Common myeloid progenitor, CD34-positive (primary cell): ENCODE data around the gene CRTC3.

Experiments used
- CTCF ChIA-PET: fragments of 350-600 bp; sonication (Branson Sonifier 250); formaldehyde crosslinking; loops from one replicate; lab custom pipeline; 2021; ENCODE audit warnings: antibody characterized with exemption; lab: Charles Lee
- POLR2A ChIA-PET: fragments of 350-600 bp; sonication (Branson Sonifier 250); formaldehyde crosslinking; loops from one replicate; lab custom pipeline; 2021; ENCODE audit warnings: antibody characterized with exemption; lab: Charles Lee
- DNase-seq, 3 donors: peaks; one replicate each; pipeline versions ENCODE4 v3.0.0 to v3.0.0-alpha.2; 2013
- H3K27ac ChIP-seq, 2 experiments: 1 replicate in 1 of 2; 2 replicates in 1 of 2; pipeline ENCODE4 v1.7.0; 2013; ENCODE audit warnings: inconsistent platforms in 2 of 2, low read length in 2 of 2, mild to moderate bottlenecking in 2 of 2, low read depth in 1 of 2, moderate library complexity in 1 of 2; ENCODE audit not compliant: severe bottlenecking in 2 of 2, insufficient read depth in 1 of 2, poor library complexity in 1 of 2
- H3K27me3 ChIP-seq, 5 experiments: replicated peaks in 2 of 5; 1 replicate in 3 of 5; 2 replicates in 2 of 5; pipeline versions ENCODE4 v1.6.1 to v1.7.0; 2013; ENCODE audit warnings: low read length in 4 of 5, mild to moderate bottlenecking in 2 of 5, moderate library complexity in 2 of 5, inconsistent platforms in 1 of 5; ENCODE audit not compliant: insufficient read depth in 5 of 5, control insufficient read depth in 4 of 5
- H3K36me3 ChIP-seq, 4 experiments: 1 replicate in 2 of 4; 2 replicates in 2 of 4; pipeline versions ENCODE4 v1.6.1 to v1.7.0; 2013; ENCODE audit warnings: low read length in 3 of 4, control low read depth in 1 of 4, mild to moderate bottlenecking in 1 of 4; ENCODE audit not compliant: control insufficient read depth in 4 of 4, insufficient read depth in 4 of 4
- H3K4me1 ChIP-seq, 4 experiments: 1 replicate in 3 of 4; 2 replicates in 1 of 4; pipeline versions ENCODE4 v1.6.1 to v1.7.1; 2013; ENCODE audit warnings: low read length in 3 of 4, mild to moderate bottlenecking in 3 of 4, control low read depth in 1 of 4, inconsistent platforms in 1 of 4, moderate library complexity in 1 of 4; ENCODE audit not compliant: control insufficient read depth in 4 of 4, insufficient read depth in 4 of 4; ENCODE audit errors: control extremely low read depth in 1 of 4
- H3K4me3 ChIP-seq, 7 experiments: 1 replicate in 4 of 7; 2 replicates in 3 of 7; pipeline versions ENCODE4 v1.5.1 to v1.7.0; 2013; ENCODE audit warnings: mild to moderate bottlenecking in 7 of 7, low read length in 6 of 7, moderate library complexity in 6 of 7, inconsistent platforms in 2 of 7, low read depth in 2 of 7, control low read depth in 1 of 7; ENCODE audit not compliant: insufficient read depth in 4 of 7, control insufficient read depth in 1 of 7; ENCODE audit errors: extremely low read depth in 1 of 7
- H3K9me3 ChIP-seq, 5 experiments: 1 replicate in 4 of 5; 2 replicates in 1 of 5; pipeline versions ENCODE4 v1.6.1 to v1.7.1; 2013; ENCODE audit warnings: low read length in 4 of 5, mild to moderate bottlenecking in 2 of 5, inconsistent platforms in 1 of 5, low read depth in 1 of 5, moderate library complexity in 1 of 5; ENCODE audit not compliant: control insufficient read depth in 4 of 5, insufficient read depth in 2 of 5; ENCODE audit errors: control extremely low read depth in 1 of 5
- WGBS: methylation state at CpG from one replicate; pipeline ENCODE4 v1.1.5; 2013; ENCODE audit not compliant: insufficient coverage; 5-methylcytosine and 5-hydroxymethylcytosine counted together

The CRTC3 gene

DNA sequence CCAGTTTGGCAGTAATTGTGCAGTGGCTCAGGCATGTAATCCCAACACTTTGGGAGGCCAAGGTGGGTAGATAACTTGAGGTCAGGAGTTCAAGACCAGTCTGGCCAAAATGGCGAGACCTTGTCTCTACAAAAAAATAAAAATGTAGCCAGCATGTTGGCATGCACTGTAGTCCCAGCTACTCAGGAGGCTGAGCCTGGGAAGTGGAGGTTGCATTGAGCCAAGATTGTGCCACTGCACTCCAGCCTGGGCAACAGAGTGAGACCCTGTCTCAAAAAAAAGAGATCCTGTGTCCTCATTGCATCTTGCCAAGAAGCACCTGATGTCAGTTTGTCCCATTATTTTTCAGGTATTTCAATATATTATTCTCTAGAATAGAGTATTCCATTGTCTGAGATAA lies 61.8 kb downstream of the CRTC3 start:
- ChIA-PET CTCF (interaction anchor here (0.8 to 2.1 kb wide), 3 partner anchors 10 to 14 kb away, joined by 3 to 11 read pairs (median 6); no protein-coding TSS in a partner anchor), POLR2A (no interaction called here)
- Histone ChIP-seq H3K4me1 (peaks cover 11 to 42% (median 30%) of the 10 kb centered on the region in 4 experiments), H3K36me3 (peaks cover 0 to 6% (median 1%) of the 10 kb centered on the region in 4 experiments), H3K27me3 (no peaks in the 10 kb centered on the region), H3K27ac (no peak overlapping the region), H3K9me3 (no peaks in the 10 kb centered on the region), H3K4me3 (no peak overlapping the region)
- 100% methylated on average over 1 of the region's 1 CpG for WGBS
- DNase-seq, result no peak

DNA sequence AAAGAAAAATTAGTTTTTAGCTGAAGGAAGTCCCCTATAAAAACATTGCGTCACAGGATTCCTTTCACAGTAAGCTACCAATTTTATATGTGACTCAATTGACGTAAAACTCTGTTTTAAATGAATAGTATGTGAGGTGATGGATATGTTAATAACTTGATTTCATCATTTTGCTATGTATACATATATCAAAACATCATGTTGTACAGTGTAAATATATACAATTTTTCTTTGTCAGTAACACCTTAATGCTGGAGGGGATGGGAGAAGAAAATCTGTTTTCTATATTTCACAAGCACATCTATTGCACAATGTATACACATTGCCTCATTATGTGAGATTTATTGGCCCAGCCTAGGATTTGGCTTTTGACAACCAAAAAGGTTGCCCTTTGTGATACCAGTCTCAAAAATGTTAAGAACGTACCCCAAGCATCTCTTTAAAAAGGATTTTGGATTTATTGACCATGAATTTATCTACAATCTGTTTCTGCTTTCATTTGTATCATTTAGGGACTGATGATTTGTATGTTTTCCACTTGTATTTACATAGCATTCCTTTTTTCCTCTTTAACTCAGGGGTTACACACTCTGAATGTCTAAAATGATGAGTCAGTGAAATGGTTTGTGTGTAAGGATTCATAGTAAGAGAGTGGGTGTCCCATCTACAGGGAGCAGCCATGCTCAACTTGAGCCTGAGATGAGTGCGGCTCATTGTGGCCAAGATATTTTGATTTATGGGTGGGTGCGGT lies 62.6 kb downstream of the CRTC3 start:
- 83% methylated on average over 1 of the region's 5 CpGs for WGBS
- Histone ChIP-seq H3K4me1 (peaks cover 11 to 50% (median 35%) of the 10 kb centered on the region in 4 experiments), H3K4me3 (no peak overlapping the region), H3K36me3 (peaks cover 0 to 6% (median 0%) of the 10 kb centered on the region in 4 experiments), H3K27me3 (no peaks in the 10 kb centered on the region), H3K9me3 (no peaks in the 10 kb centered on the region), H3K27ac (no peak overlapping the region)
- ChIA-PET POLR2A (no interaction called here), CTCF (interaction anchor here (2.0 to 2.1 kb wide), 2 partner anchors 11 to 15 kb away, joined by 6 to 11 read pairs; no protein-coding TSS in a partner anchor)
- no peak for DNase-seq

GRCh38 chr15:90593499-90594158 lies 63.9 kb downstream of the CRTC3 start:
- H3K4me1 ChIP-seq, result peaks cover 15 to 63% (median 46%) of the 10 kb centered on the region in 4 experiments
- no peaks in the 10 kb centered on the region for H3K9me3 ChIP-seq
- peaks cover 0 to 6% (median 0%) of the 10 kb centered on the region in 4 experiments for H3K36me3 ChIP-seq
- 61% methylated on average over 3 of the region's 10 CpGs for WGBS
- CTCF ChIA-PET, result interaction anchor here (0.9 to 1.6 kb wide), 3 partner anchors 9 to 11 kb away, joined by 3 to 4 read pairs (median 4); no protein-coding TSS in a partner anchor
- peak overlapping the region; percentile 40 to 77 for H3K27ac ChIP-seq
- POLR2A ChIA-PET, result interaction anchor here (0.8 kb wide), 1 partner anchor 50 kb away, joined by 3 read pairs; no protein-coding TSS in a partner anchor
- H3K27me3 ChIP-seq, result no peaks in the 10 kb centered on the region
- H3K4me3 ChIP-seq, result peak overlapping the region in 1 of 7 experiments; percentile 13
- DNase-seq, result no peak

DNA sequence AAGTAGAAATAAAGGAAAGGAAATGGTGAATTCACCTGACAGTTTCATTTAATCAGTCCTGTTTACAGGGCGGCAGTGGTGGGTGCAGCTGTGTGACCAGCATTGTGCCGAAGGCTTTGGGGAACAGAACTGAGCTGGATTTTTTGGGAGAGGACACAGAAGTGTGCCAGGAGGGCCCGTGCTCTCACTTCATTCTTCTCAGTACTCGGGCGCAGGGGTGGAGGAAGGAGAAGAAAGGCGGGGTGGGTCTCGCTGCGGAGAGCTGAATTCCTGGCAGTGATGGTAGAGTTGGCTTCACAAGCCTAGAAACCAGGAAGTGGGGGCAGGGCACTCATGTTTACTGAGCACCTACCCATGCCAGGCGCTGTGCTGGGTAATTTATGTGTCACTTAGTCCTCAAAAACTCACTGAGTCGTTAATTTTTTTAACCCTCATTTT lies 64.6 kb downstream of the CRTC3 start:
- ChIA-PET POLR2A (interaction anchor here (0.8 kb wide), 1 partner anchor 51 kb away, joined by 3 read pairs; no protein-coding TSS in a partner anchor), CTCF (interaction anchor here (1.6 kb wide), 1 partner anchor 9 kb away, joined by 3 read pairs; no protein-coding TSS in a partner anchor)
- peak; percentile 68 to 92 (median 91) for DNase-seq
- Histone ChIP-seq H3K36me3 (peaks cover 0 to 6% (median 0%) of the 10 kb centered on the region in 4 experiments), H3K9me3 (no peaks in the 10 kb centered on the region), H3K27me3 (no peaks in the 10 kb centered on the region), H3K4me3 (peak overlapping the region in 4 of 7 experiments; percentile 28 to 52 (median 47)), H3K27ac (peak overlapping the region; percentile 40 to 77), H3K4me1 (peaks cover 16 to 67% (median 50%) of the 10 kb centered on the region in 4 experiments)
- 0% methylated on average over 5 of the region's 10 CpGs for WGBS

GRCh38 chr15:90595763-90596155 lies 66.0 kb downstream of the CRTC3 start:
- H3K27ac ChIP-seq, result no peak overlapping the region
- ChIA-PET CTCF (interaction anchor here (1.0 to 1.3 kb wide), 3 partner anchors 13 to 34 kb away, joined by 3 to 4 read pairs (median 3); no protein-coding TSS in a partner anchor), POLR2A (interaction anchor here (0.6 kb wide), 1 partner anchor 98 kb away, joined by 3 read pairs; no protein-coding TSS in a partner anchor)
- H3K9me3 ChIP-seq, result no peaks in the 10 kb centered on the region
- peaks cover 0 to 7% (median under 1%) of the 10 kb centered on the region in 4 experiments for H3K36me3 ChIP-seq
- no peak for DNase-seq
- peaks cover 20 to 75% (median 58%) of the 10 kb centered on the region in 4 experiments for H3K4me1 ChIP-seq
- WGBS, result 95% methylated on average over 7 of the region's 7 CpGs
- no peak overlapping the region for H3K4me3 ChIP-seq
- no peaks in the 10 kb centered on the region for H3K27me3 ChIP-seq

DNA sequence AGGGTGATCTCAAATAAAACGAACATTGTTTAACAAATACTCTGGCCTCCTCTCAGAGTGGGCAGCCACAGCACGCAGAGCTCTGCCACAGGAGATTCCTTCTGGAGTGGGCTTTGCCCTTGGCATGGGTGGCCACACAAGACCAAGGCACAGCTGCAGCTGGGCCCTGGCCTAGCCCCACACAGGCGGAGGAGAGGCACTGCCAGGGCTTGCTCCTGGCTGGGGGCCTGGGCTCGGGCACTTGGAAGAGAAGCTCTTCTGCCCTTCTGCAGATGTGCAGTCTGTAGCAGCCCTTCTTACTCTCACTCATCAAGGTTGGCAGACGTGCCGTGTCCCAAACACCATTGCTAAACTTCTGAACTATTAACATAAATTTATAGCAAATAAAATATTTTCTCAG lies 67.2 kb downstream of the CRTC3 start:
- ChIA-PET POLR2A (interaction anchor here (0.7 kb wide), 1 partner anchor 396 kb away, joined by 3 read pairs; no protein-coding TSS in a partner anchor), CTCF (interaction anchor here (1.2 to 1.3 kb wide), 4 partner anchors 21 to 51 kb away, joined by 3 to 4 read pairs (median 3); no protein-coding TSS in a partner anchor)
- no peaks in the 10 kb centered on the region for H3K27me3 ChIP-seq
- H3K4me1 ChIP-seq, result peaks cover 20 to 74% (median 58%) of the 10 kb centered on the region in 4 experiments
- peaks cover under 1 to 8% (median 4%) of the 10 kb centered on the region in 4 experiments for H3K36me3 ChIP-seq
- no peak for DNase-seq
- 100% methylated on average over 3 of the region's 6 CpGs for WGBS
- H3K9me3 ChIP-seq, result no peaks in the 10 kb centered on the region
- peak overlapping the region in 1 of 2 experiments; percentile 27 for H3K27ac ChIP-seq
- no peak overlapping the region for H3K4me3 ChIP-seq
